ENCODE data around the gene GPBP1L1.

Gene GPBP1L1

GRCh38 chr1:45643321-45643720 is 43.0 kb downstream of the GPBP1L1 start:
- no peak overlapping the region for H3K23ac ChIP-seq (ENCODE audit: low read depth, low read length, poor library complexity)
- H4K8ac ChIP-seq (ENCODE audit: low read depth, low read length) = no peak overlapping the region
- no peak overlapping the region for H2BK120ac ChIP-seq (ENCODE audit: low read depth, low read length)
- H3K27me3 ChIP-seq (ENCODE audit: control insufficient read depth in 3 of 3, insufficient read depth in 3 of 3, low read depth in 1 of 3, low read length in 3 of 3) = no peaks in the 10 kb centered on the region
- H2AK5ac ChIP-seq (ENCODE audit: low read depth, low read length) = no peak overlapping the region
- no CpG with 5 or more reads among the region's 5 CpGs for WGBS, 2 donors (ENCODE audit: extremely low coverage in 2 of 2, insufficient read length in 2 of 2, insufficient replicate concordance in 1 of 2)
- no peak overlapping the region for H3K4me3 ChIP-seq (ENCODE audit: low read length in 2 of 2)
- peaks cover 8% of the 10 kb centered on the region for H3K79me1 ChIP-seq (ENCODE audit: low read depth, low read length)
- no peak overlapping the region for H3K14ac ChIP-seq (ENCODE audit: low read length)
- H4K91ac ChIP-seq (ENCODE audit: low read depth, low read length, poor library complexity) = no peak overlapping the region
- no peak overlapping the region for H3K4ac ChIP-seq (ENCODE audit: low read length)
- peaks cover 0 to 2% of the 10 kb centered on the region in 2 donors for H3K9me3 ChIP-seq (replicated peaks in 1 of 2; ENCODE audit: control insufficient read depth in 2 of 2, insufficient read depth in 1 of 2, low read depth in 1 of 2, low read length in 2 of 2)
- no peak overlapping the region for H2BK5ac ChIP-seq (ENCODE audit: low read length)
- DNase-seq (ENCODE audit: low spot score) = no peak
- H2BK12ac ChIP-seq (ENCODE audit: low read length) = no peak overlapping the region
- no peaks in the 10 kb centered on the region for H3K4me1 ChIP-seq (ENCODE audit: control insufficient read depth in 2 of 2, insufficient read depth in 1 of 2, low read depth in 1 of 2, low read length in 2 of 2)
- H3K18ac ChIP-seq (ENCODE audit: low read length) = no peak overlapping the region
- no peak overlapping the region for H3K4me2 ChIP-seq (ENCODE audit: insufficient read depth, low read length, poor library complexity, severe bottlenecking)
- H2AFZ ChIP-seq (ENCODE audit: low read length) = no peak overlapping the region
- no peak overlapping the region for H2BK15ac ChIP-seq (ENCODE audit: low read length)
- peaks cover 37 to 93% of the 10 kb centered on the region in 2 donors for H3K36me3 ChIP-seq (replicated peaks in 1 of 2; ENCODE audit: control insufficient read depth in 2 of 2, insufficient read depth in 2 of 2, low read length in 2 of 2)
- H3K27ac ChIP-seq (replicated peaks; ENCODE audit: low read length) = no peak overlapping the region
- H3K9ac ChIP-seq (ENCODE audit: low read depth, low read length, poor library complexity) = no peak overlapping the region

GRCh38 chr1:45640293-45640692 is 46.0 kb downstream of the GPBP1L1 start:
- H2BK120ac ChIP-seq (ENCODE audit: low read depth, low read length) = no peak overlapping the region
- no peak for DNase-seq (ENCODE audit: low spot score)
- H3K9ac ChIP-seq (ENCODE audit: low read depth, low read length, poor library complexity) = no peak overlapping the region
- no peaks in the 10 kb centered on the region for H3K9me3 ChIP-seq (replicated peaks in 1 of 2; ENCODE audit: control insufficient read depth in 2 of 2, insufficient read depth in 1 of 2, low read depth in 1 of 2, low read length in 2 of 2)
- H3K36me3 ChIP-seq (replicated peaks in 1 of 2; ENCODE audit: control insufficient read depth in 2 of 2, insufficient read depth in 2 of 2, low read length in 2 of 2) = peaks cover 30 to 100% of the 10 kb centered on the region in 2 donors
- H3K27ac ChIP-seq (replicated peaks; ENCODE audit: low read length) = no peak overlapping the region
- no peak overlapping the region for H3K4me2 ChIP-seq (ENCODE audit: insufficient read depth, low read length, poor library complexity, severe bottlenecking)
- no peak overlapping the region for H3K4me3 ChIP-seq (ENCODE audit: low read length in 2 of 2)
- no peak overlapping the region for H2BK15ac ChIP-seq (ENCODE audit: low read length)
- H2AFZ ChIP-seq (ENCODE audit: low read length) = no peak overlapping the region
- peaks cover 5% of the 10 kb centered on the region for H3K79me1 ChIP-seq (ENCODE audit: low read depth, low read length)
- no peak overlapping the region for H2BK5ac ChIP-seq (ENCODE audit: low read length)
- no peak overlapping the region for H4K91ac ChIP-seq (ENCODE audit: low read depth, low read length, poor library complexity)
- H3K4ac ChIP-seq (ENCODE audit: low read length) = no peak overlapping the region
- no peaks in the 10 kb centered on the region for H3K27me3 ChIP-seq (ENCODE audit: control insufficient read depth in 3 of 3, insufficient read depth in 3 of 3, low read depth in 1 of 3, low read length in 3 of 3)
- no peak overlapping the region for H2BK12ac ChIP-seq (ENCODE audit: low read length)
- H3K14ac ChIP-seq (ENCODE audit: low read length) = no peak overlapping the region
- H3K18ac ChIP-seq (ENCODE audit: low read length) = no peak overlapping the region
- H3K4me1 ChIP-seq (ENCODE audit: control insufficient read depth in 2 of 2, insufficient read depth in 1 of 2, low read depth in 1 of 2, low read length in 2 of 2) = no peaks in the 10 kb centered on the region
- H2AK5ac ChIP-seq (ENCODE audit: low read depth, low read length) = no peak overlapping the region
- WGBS, 2 donors (ENCODE audit: extremely low coverage in 2 of 2, insufficient read length in 2 of 2, insufficient replicate concordance in 1 of 2) = no CpG with 5 or more reads among the region's 1 CpG
- no peak overlapping the region for H3K23ac ChIP-seq (ENCODE audit: low read depth, low read length, poor library complexity)
- H4K8ac ChIP-seq (ENCODE audit: low read depth, low read length) = no peak overlapping the region

- Histone ChIP-seq H3K27me3 (ENCODE audit: control insufficient read depth in 3 of 3, insufficient read depth in 3 of 3, low read depth in 1 of 3, low read length in 3 of 3) (no peaks in the 10 kb centered on the region), H3K4me3 (ENCODE audit: low read length in 2 of 2) (no peak overlapping the region), H2BK15ac (ENCODE audit: low read length) (no peak overlapping the region), H3K14ac (ENCODE audit: low read length) (no peak overlapping the region), H2BK5ac (ENCODE audit: low read length) (no peak overlapping the region), H3K9ac (ENCODE audit: low read depth, low read length, poor library complexity) (no peak overlapping the region), H3K4me1 (ENCODE audit: control insufficient read depth in 2 of 2, insufficient read depth in 1 of 2, low read depth in 1 of 2, low read length in 2 of 2) (no peaks in the 10 kb centered on the region), H3K9me3 (replicated peaks in 1 of 2; ENCODE audit: control insufficient read depth in 2 of 2, insufficient read depth in 1 of 2, low read depth in 1 of 2, low read length in 2 of 2) (no peaks in the 10 kb centered on the region), H3K79me1 (ENCODE audit: low read depth, low read length) (peaks cover 2% of the 10 kb centered on the region), H3K4ac (ENCODE audit: low read length) (no peak overlapping the region), H2BK12ac (ENCODE audit: low read length) (no peak overlapping the region), H4K91ac (ENCODE audit: low read depth, low read length, poor library complexity) (no peak overlapping the region), H3K18ac (ENCODE audit: low read length) (no peak overlapping the region), H2AFZ (ENCODE audit: low read length) (no peak overlapping the region), H4K8ac (ENCODE audit: low read depth, low read length) (no peak overlapping the region), H3K23ac (ENCODE audit: low read depth, low read length, poor library complexity) (no peak overlapping the region), H2BK120ac (ENCODE audit: low read depth, low read length) (no peak overlapping the region), H2AK5ac (ENCODE audit: low read depth, low read length) (no peak overlapping the region), H3K4me2 (ENCODE audit: insufficient read depth, low read length, poor library complexity, severe bottlenecking) (no peak overlapping the region), H3K27ac (replicated peaks; ENCODE audit: low read length) (no peak overlapping the region), H3K36me3 (replicated peaks in 1 of 2; ENCODE audit: control insufficient read depth in 2 of 2, insufficient read depth in 2 of 2, low read length in 2 of 2) (peaks cover 30 to 100% of the 10 kb centered on the region in 2 donors)
- no peak for DNase-seq (ENCODE audit: low spot score)
- WGBS, 2 donors (ENCODE audit: extremely low coverage in 2 of 2, insufficient read length in 2 of 2, insufficient replicate concordance in 1 of 2) = no CpG with 5 or more reads among the region's 1 CpG
Observed at GRCh38 chr1:45635211-45635610, 51.1 kb downstream of the GPBP1L1 start.

GRCh38 chr1:45630429-45630828 is 55.9 kb downstream of the GPBP1L1 start:
- Histone ChIP-seq H2BK120ac (ENCODE audit: low read depth, low read length) (no peak overlapping the region), H2AK5ac (ENCODE audit: low read depth, low read length) (no peak overlapping the region), H3K23ac (ENCODE audit: low read depth, low read length, poor library complexity) (no peak overlapping the region), H2BK15ac (ENCODE audit: low read length) (no peak overlapping the region), H2BK5ac (ENCODE audit: low read length) (no peak overlapping the region), H3K4me2 (ENCODE audit: insufficient read depth, low read length, poor library complexity, severe bottlenecking) (no peak overlapping the region), H3K18ac (ENCODE audit: low read length) (no peak overlapping the region), H4K91ac (ENCODE audit: low read depth, low read length, poor library complexity) (no peak overlapping the region), H3K4me3 (ENCODE audit: low read length in 2 of 2) (no peak overlapping the region), H3K4ac (ENCODE audit: low read length) (no peak overlapping the region), H3K79me1 (ENCODE audit: low read depth, low read length) (no peaks in the 10 kb centered on the region), H3K9ac (ENCODE audit: low read depth, low read length, poor library complexity) (no peak overlapping the region), H4K8ac (ENCODE audit: low read depth, low read length) (no peak overlapping the region), H2BK12ac (ENCODE audit: low read length) (no peak overlapping the region), H3K36me3 (replicated peaks in 1 of 2; ENCODE audit: control insufficient read depth in 2 of 2, insufficient read depth in 2 of 2, low read length in 2 of 2) (peaks cover 34 to 96% of the 10 kb centered on the region in 2 donors), H3K27me3 (ENCODE audit: control insufficient read depth in 3 of 3, insufficient read depth in 3 of 3, low read depth in 1 of 3, low read length in 3 of 3) (no peaks in the 10 kb centered on the region), H3K14ac (ENCODE audit: low read length) (no peak overlapping the region), H3K4me1 (ENCODE audit: control insufficient read depth in 2 of 2, insufficient read depth in 1 of 2, low read depth in 1 of 2, low read length in 2 of 2) (no peaks in the 10 kb centered on the region), H2AFZ (ENCODE audit: low read length) (no peak overlapping the region), H3K27ac (replicated peaks; ENCODE audit: low read length) (no peak overlapping the region), H3K9me3 (replicated peaks in 1 of 2; ENCODE audit: control insufficient read depth in 2 of 2, insufficient read depth in 1 of 2, low read depth in 1 of 2, low read length in 2 of 2) (no peaks in the 10 kb centered on the region)
- no peak for DNase-seq (ENCODE audit: low spot score)
- no CpG with 5 or more reads among the region's 1 CpG for WGBS, 2 donors (ENCODE audit: extremely low coverage in 2 of 2, insufficient read length in 2 of 2, insufficient replicate concordance in 1 of 2)
